BJ (cell line): ENCODE results near the gene NAP1L5. TPM values are rescaled to one million over a fixed set of nuclear protein-coding genes. Genes with fewer than 3 reads are reported as not detected.

Experiments used
- CTCF ChIA-PET: fragments of 350-600 bp; formaldehyde crosslinking; extraction: SDS; loops from one replicate; lab custom pipeline; 2021; ENCODE audit warnings: antibody characterized with exemption, inconsistent platforms; lab: Yijun Ruan, JAX
- POLR2A ChIA-PET: fragments of 300-600 bp; sonication (Branson Sonifier 250); formaldehyde crosslinking; extraction: SDS; loops from one replicate; lab custom pipeline; 2021; ENCODE audit warnings: antibody characterized with exemption; lab: Charles Lee
- DNase-seq: peaks from one replicate; pipeline ENCODE4 v3.0.0-alpha.2; 2011; ENCODE audit warnings: low read depth
- H3K27me3 ChIP-seq: 2 replicates; pipeline ENCODE4 v1.6.0; 2011; ENCODE audit warnings: low read length; ENCODE audit not compliant: control insufficient read depth, insufficient read depth
- H3K36me3 ChIP-seq: 2 replicates; pipeline ENCODE4 v1.5.1; 2011; ENCODE audit warnings: low read length; ENCODE audit not compliant: control insufficient read depth, insufficient read depth
- H3K4me3 ChIP-seq: 2 replicates; pipeline ENCODE4 v1.5.1; 2011; ENCODE audit warnings: low read depth, mild to moderate bottlenecking, control low read depth, low read length
- CTCF ChIP-seq: IDR thresholded peaks from 2 replicates; pipeline ENCODE4 v1.5.1; 2011; ENCODE audit warnings: low read depth, mild to moderate bottlenecking, control low read depth, inconsistent platforms, low read length, moderate library complexity; ENCODE audit not compliant: insufficient read depth
- polyA plus RNA-seq: library from polyadenylated mRNA; depleted of rRNA; stranded (reverse); fragments of >200 nt; gene quantifications from 2 replicates; pipeline ENCODE4 v1.2.3, GENCODE V29; 2011

The NAP1L5 gene
- polyA plus RNA-seq, 1 experiment = 2.2 TPM

GRCh38 chr4:88724406-88724805, 26.8 kb upstream of the NAP1L5 start:
- H3K27me3 ChIP-seq = no peaks in the 10 kb centered on the region
- TF ChIP-seq CTCF = no peak
- CTCF ChIA-PET = interaction anchor here (2.9 kb wide), 1 partner anchor 19 kb away, joined by 9 read pairs; no protein-coding TSS in a partner anchor
- POLR2A ChIA-PET = interaction anchor here (0.7 kb wide), 1 partner anchor 116 kb away, joined by 3 read pairs; no protein-coding TSS in a partner anchor
- H3K36me3 ChIP-seq = peaks cover 8% of the 10 kb centered on the region
- no peak overlapping the region for H3K4me3 ChIP-seq
- DNase-seq = no peak

- ChIA-PET CTCF (interaction anchor here (1.0 kb wide), 1 partner anchor 19 kb away, joined by 3 read pairs; no protein-coding TSS in a partner anchor), POLR2A (no interaction called here)
- H3K27me3 ChIP-seq = no peaks in the 10 kb centered on the region
- H3K4me3 ChIP-seq = no peak overlapping the region
- H3K36me3 ChIP-seq = peaks cover 4% of the 10 kb centered on the region
- no peak for DNase-seq
- no peak for TF ChIP-seq CTCF
Measured at GRCh38 chr4:88722828-88723227, 25.2 kb upstream of the NAP1L5 start.

- H3K27me3 ChIP-seq = no peaks in the 10 kb centered on the region
- CTCF ChIA-PET = interaction anchor here (1.0 to 1.7 kb wide), 2 partner anchors 19 to 183 kb away, joined by 3 to 4 read pairs; no protein-coding TSS in a partner anchor
- DNase-seq = no peak
Measured at GRCh38 chr4:88722276-88722780, 24.7 kb upstream of the NAP1L5 start.

GRCh38 chr4:88720451-88721428, 23.1 kb upstream of the NAP1L5 start:
- H3K27me3 ChIP-seq = no peaks in the 10 kb centered on the region
- H3K4me3 ChIP-seq = no peak overlapping the region
- ChIA-PET CTCF (interaction anchor here (0.7 to 1.7 kb wide), 4 partner anchors 14 to 210 kb away, joined by 3 to 4 read pairs (median 3); no protein-coding TSS in a partner anchor), POLR2A (no interaction called here)
- no peak for TF ChIP-seq CTCF
- peaks cover 5% of the 10 kb centered on the region for H3K36me3 ChIP-seq
- DNase-seq = no peak

More at GRCh38 chr4:88722276-88722780, 24.7 kb upstream of the NAP1L5 start:
- no peak for TF ChIP-seq CTCF
- Histone ChIP-seq H3K36me3 (peaks cover 4% of the 10 kb centered on the region), H3K4me3 (no peak overlapping the region)
- POLR2A ChIA-PET = no interaction called here

- ChIA-PET CTCF (no interaction called here), POLR2A (no interaction called here)
- TF ChIP-seq CTCF = no peak
- Histone ChIP-seq H3K4me3 (no peak overlapping the region), H3K36me3 (peaks cover 5% of the 10 kb centered on the region), H3K27me3 (no peaks in the 10 kb centered on the region)
- no peak for DNase-seq
Measured at GRCh38 chr4:88719381-88719780, 21.8 kb upstream of the NAP1L5 start.
